Esophagus squamous epithelium (tissue), 5 donors: ENCODE data around the gene SMURF2. TPM values are rescaled to one million over a fixed set of nuclear protein-coding genes. Genes with fewer than 3 reads are reported as not detected.

Experiments used
- DNase-seq: peaks from one replicate; lab custom pipeline; 2025; lab: John Stamatoyannopoulos, UW
- H3K27ac ChIP-seq, 4 donors: fragments of 200-600 bp; sonication (generic); one replicate each; pipeline ENCODE4 v1.5.1; 2016 to 2019; ENCODE audit warnings: mild to moderate bottlenecking in 1 of 4
- H3K27me3 ChIP-seq, 4 donors: fragments of 200-600 bp; sonication (generic); 1 replicate in 3 of 4; 2 replicates in 1 of 4; pipeline versions ENCODE4 v1.5.1 to v1.6.0; 2017 to 2021; ENCODE audit warnings: antibody characterized with exemption in 1 of 4
- H3K36me3 ChIP-seq, 3 donors: fragments of 200-600 bp; sonication (generic); one replicate each; pipeline ENCODE4 v1.5.1; 2016 to 2019
- H3K4me1 ChIP-seq, 3 donors: fragments of 200-600 bp; sonication (generic); one replicate each; pipeline ENCODE4 v1.5.1; 2017 to 2019
- H3K4me3 ChIP-seq, 4 donors: fragments of 200-600 bp; sonication (generic); 1 replicate in 3 of 4; 2 replicates in 1 of 4; pipeline ENCODE4 v1.5.1; 2016 to 2019; ENCODE audit warnings: mild to moderate bottlenecking in 2 of 4, moderate library complexity in 1 of 4
- H3K9me3 ChIP-seq, 3 donors: fragments of 200-600 bp; sonication (generic); one replicate each; pipeline ENCODE4 v1.5.1; 2016 to 2019
- POLR2A ChIP-seq, 4 donors: fragments of 450-650 bp; IDR thresholded peaks; one replicate each; pipeline ENCODE4 v1.6.1; 2017; ENCODE audit warnings: antibody characterized with exemption in 4 of 4, mild to moderate bottlenecking in 4 of 4, moderate library complexity in 3 of 4
- WGBS, 2 donors: methylation state at CpG; one replicate each; pipeline ENCODE4 v1.1.5; 2018; 5-methylcytosine and 5-hydroxymethylcytosine counted together
- intact Hi-C: fragments of 100-400 bp; cut with DNase I; formaldehyde crosslinking; loops from one replicate; pipeline ENCODE4 v1.15.0; 2022
- total RNA-seq, 4 donors: library from RNA; depleted of rRNA; stranded (reverse); fragments of >200 nt; gene quantifications; one replicate each; pipeline ENCODE4 v1.1.0, GENCODE V29; 2016
- TF ChIP-seq, protein P1 (sequence below), 6 experiments: fragments of 450-650 bp in 4 of 6; fragments of 200-600 bp in 2 of 6; sonication (generic) in 2 of 6; IDR thresholded peaks; one replicate each; pipeline ENCODE4 v1.5.1; 2016 to 2019; ENCODE audit warnings: antibody characterized with exemption in 6 of 6, mild to moderate bottlenecking in 4 of 6, moderate library complexity in 4 of 6
- donor health status: DM: yes; HTN: yes; CAD: no.

Gene SMURF2
- total RNA-seq, 4 donors from 2014 or later = 7.0 to 22.7 (median 13.0) TPM

- no peaks in the 10 kb centered on the region for H3K27me3 ChIP-seq
Measured at GRCh38 chr17:64634218-64634617, 27.9 kb downstream of the SMURF2 start.

DNA sequence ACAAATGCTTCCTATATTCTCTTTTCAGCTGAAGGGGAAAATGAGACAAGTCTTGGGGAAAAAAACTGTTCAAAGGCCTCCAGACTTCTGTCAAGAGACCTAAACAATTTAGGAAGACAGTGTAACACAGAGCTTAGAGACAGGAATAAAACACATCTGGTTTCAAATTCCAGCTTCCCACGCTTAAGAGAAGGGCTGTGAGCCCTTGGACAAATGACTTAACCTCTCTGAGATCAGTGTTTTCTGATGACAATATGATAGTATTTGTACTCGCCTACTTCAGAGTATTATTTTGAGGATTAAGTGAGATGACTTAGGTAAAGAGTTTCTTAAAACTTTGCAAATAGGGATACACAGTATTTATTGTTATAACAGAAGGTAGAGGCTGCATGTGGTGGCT, 29.5 kb downstream of the SMURF2 start:
- intact Hi-C loops = no loop called here
- no peaks in the 10 kb centered on the region for H3K9me3 ChIP-seq
- H3K36me3 ChIP-seq = no peaks in the 10 kb centered on the region
- peaks cover 9 to 60% (median 19%) of the 10 kb centered on the region in 3 donors for H3K4me1 ChIP-seq
- no peak overlapping the region for H3K4me3 ChIP-seq
- no peak for DNase-seq
- TF ChIP-seq, protein P1, sequence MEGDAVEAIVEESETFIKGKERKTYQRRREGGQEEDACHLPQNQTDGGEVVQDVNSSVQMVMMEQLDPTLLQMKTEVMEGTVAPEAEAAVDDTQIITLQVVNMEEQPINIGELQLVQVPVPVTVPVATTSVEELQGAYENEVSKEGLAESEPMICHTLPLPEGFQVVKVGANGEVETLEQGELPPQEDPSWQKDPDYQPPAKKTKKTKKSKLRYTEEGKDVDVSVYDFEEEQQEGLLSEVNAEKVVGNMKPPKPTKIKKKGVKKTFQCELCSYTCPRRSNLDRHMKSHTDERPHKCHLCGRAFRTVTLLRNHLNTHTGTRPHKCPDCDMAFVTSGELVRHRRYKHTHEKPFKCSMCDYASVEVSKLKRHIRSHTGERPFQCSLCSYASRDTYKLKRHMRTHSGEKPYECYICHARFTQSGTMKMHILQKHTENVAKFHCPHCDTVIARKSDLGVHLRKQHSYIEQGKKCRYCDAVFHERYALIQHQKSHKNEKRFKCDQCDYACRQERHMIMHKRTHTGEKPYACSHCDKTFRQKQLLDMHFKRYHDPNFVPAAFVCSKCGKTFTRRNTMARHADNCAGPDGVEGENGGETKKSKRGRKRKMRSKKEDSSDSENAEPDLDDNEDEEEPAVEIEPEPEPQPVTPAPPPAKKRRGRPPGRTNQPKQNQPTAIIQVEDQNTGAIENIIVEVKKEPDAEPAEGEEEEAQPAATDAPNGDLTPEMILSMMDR (IDR thresholded peaks at IDR 0.05) = no peak
- TF ChIP-seq POLR2A (IDR thresholded peaks at IDR 0.05) = no peak
- no peak overlapping the region for H3K27ac ChIP-seq
- WGBS, 2 donors = 61 to 77% methylated on average over 2 of the region's 2 CpGs
- H3K27me3 ChIP-seq = no peaks in the 10 kb centered on the region

More at GRCh38 chr17:64634218-64634617, 27.9 kb downstream of the SMURF2 start:
- TF ChIP-seq POLR2A (IDR thresholded peaks at IDR 0.05) = no peak
- TF ChIP-seq, protein P1 (IDR thresholded peaks at IDR 0.05) = no peak
- Histone ChIP-seq H3K27ac (no peak overlapping the region), H3K9me3 (no peaks in the 10 kb centered on the region), H3K4me1 (peaks cover 4 to 50% (median 19%) of the 10 kb centered on the region in 3 donors), H3K36me3 (peaks cover 0 to 9% (median 0%) of the 10 kb centered on the region in 3 donors), H3K4me3 (no peak overlapping the region)
- WGBS, 2 donors = 92 to 100% methylated on average over 1 of the region's 1 CpG
- intact Hi-C loops = no loop called here
- DNase-seq = no peak

GRCh38 chr17:64632194-64632593, 29.9 kb downstream of the SMURF2 start:
- Histone ChIP-seq H3K36me3 (no peaks in the 10 kb centered on the region), H3K27ac (no peak overlapping the region), H3K4me3 (no peak overlapping the region), H3K4me1 (peaks cover 9 to 65% (median 19%) of the 10 kb centered on the region in 3 donors), H3K9me3 (no peaks in the 10 kb centered on the region), H3K27me3 (no peaks in the 10 kb centered on the region)
- intact Hi-C loops = no loop called here
- no peak for DNase-seq
- WGBS, 2 donors = 59 to 61% methylated on average over 3 of the region's 3 CpGs
- TF ChIP-seq, protein P1 (IDR thresholded peaks at IDR 0.05) = no peak
- TF ChIP-seq POLR2A (IDR thresholded peaks at IDR 0.05) = no peak

- 84 to 88% methylated on average over 6 of the region's 6 CpGs for WGBS, 2 donors
- Histone ChIP-seq H3K36me3 (no peaks in the 10 kb centered on the region), H3K4me3 (no peak overlapping the region), H3K4me1 (peaks cover 9 to 62% (median 19%) of the 10 kb centered on the region in 3 donors), H3K27ac (peak overlapping the region in 2 of 4 donors; percentile 22 to 31), H3K27me3 (no peaks in the 10 kb centered on the region), H3K9me3 (no peaks in the 10 kb centered on the region)
- intact Hi-C loops = no loop called here
- TF ChIP-seq POLR2A (IDR thresholded peaks at IDR 0.05) = no peak
- TF ChIP-seq, protein P1 (IDR thresholded peaks at IDR 0.05) = no peak
- no peak for DNase-seq
Measured at GRCh38 chr17:64630309-64631223, 31.5 kb downstream of the SMURF2 start.

GRCh38 chr17:64628641-64629040, 33.5 kb downstream of the SMURF2 start:
- no peak overlapping the region for H3K27ac ChIP-seq
- DNase-seq = no peak
- no peaks in the 10 kb centered on the region for H3K36me3 ChIP-seq
- H3K4me1 ChIP-seq = peaks cover 9 to 65% (median 19%) of the 10 kb centered on the region in 3 donors
- TF ChIP-seq, protein P1 (IDR thresholded peaks at IDR 0.05) = no peak
- TF ChIP-seq POLR2A (IDR thresholded peaks at IDR 0.05) = no peak
- 68 to 78% methylated on average over 1 of the region's 1 CpG for WGBS, 2 donors
- H3K27me3 ChIP-seq = no peaks in the 10 kb centered on the region
- intact Hi-C loops = no loop called here
- no peaks in the 10 kb centered on the region for H3K9me3 ChIP-seq
- no peak overlapping the region for H3K4me3 ChIP-seq
